ENCODE results near the gene TULP3. TPM values are rescaled to one million over a fixed set of nuclear protein-coding genes. Genes with fewer than 3 reads are reported as not detected.

Gene TULP3
- total and polyA plus RNA-seq, 2 of the 8 experiments (the other 6 are each of a cell fraction or from before 2014, with no cell fraction given), result 18.4 to 21.2 TPM

DNA sequence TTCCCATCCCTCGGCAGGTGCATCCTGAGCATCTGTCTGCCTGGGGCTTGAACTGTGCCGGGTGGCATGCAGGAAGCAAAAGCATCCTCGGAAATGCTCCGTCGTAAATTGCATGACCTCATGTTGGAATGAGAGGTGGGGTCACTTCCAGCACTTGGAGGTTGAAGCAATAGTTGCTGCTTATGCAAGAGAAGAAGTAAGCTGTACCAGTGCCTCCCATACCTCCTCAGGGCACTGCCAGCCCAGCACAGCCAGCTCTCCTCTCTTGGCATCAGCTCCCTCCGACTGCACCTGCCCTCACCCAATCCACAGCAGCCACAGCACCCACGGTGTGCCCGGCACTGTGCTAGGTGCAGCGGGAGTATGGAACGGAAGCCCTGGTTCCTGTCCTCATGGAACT lies 80.1 kb downstream of the TULP3 start:
- 95% methylated on average over 10 of the region's 10 CpGs; no CpG with 5 or more reads in 1 of the 2 experiments for WGBS, 2 experiments (ENCODE audit: extremely low coverage in 1 of 2, insufficient coverage in 1 of 2, insufficient read length in 1 of 2, insufficient replicate concordance in 2 of 2, low coverage in 1 of 2, low lambda C conversion rate in 2 of 2, missing lambda C conversion rate in 1 of 2)
- peak overlapping the region; percentile 7; the same call in 1 of the 2 replicates for H2BK5ac ChIP-seq (ENCODE audit: low read depth, low read length)
- peaks cover 2% of the 10 kb centered on the region; the same call in 1 of the 2 replicates for H3K23me2 ChIP-seq (ENCODE audit: low read depth, low read length)
- H3K4ac ChIP-seq (replicated peaks; ENCODE audit: insufficient read length, low read depth, low read length), result no peak overlapping the region
- peaks cover 14 to 27% of the 10 kb centered on the region in 2 experiments for H4K20me1 ChIP-seq (replicated peaks in 1 of 2; ENCODE audit: control insufficient read depth in 1 of 2, insufficient read depth in 2 of 2, low read length in 2 of 2)
- H2AFZ ChIP-seq (ENCODE audit: low read length), result no peak overlapping the region
- no peak overlapping the region for H3K4me2 ChIP-seq (ENCODE audit: insufficient read depth in 1 of 2, low read depth in 2 of 2, low read length in 2 of 2)
- H2AK5ac ChIP-seq (ENCODE audit: low read depth, low read length), result no peak overlapping the region
- no peak overlapping the region for H2BK15ac ChIP-seq (ENCODE audit: low read length)
- H4K8ac ChIP-seq (ENCODE audit: extremely low read depth, insufficient read depth, low read length), result no peak overlapping the region; the same call in 1 of the 2 replicates
- no peak overlapping the region for H3K27ac ChIP-seq (ENCODE audit: low read depth, low read length)
- POLR2A ChIA-PET (ENCODE audit: partially characterized antibody), result interaction anchor here (0.9 to 1.8 kb wide), 4 partner anchors 8 to 21 kb away, joined by 3 to 7 read pairs (median 4); no protein-coding TSS in a partner anchor
- H2BK120ac ChIP-seq (replicated peaks; ENCODE audit: low read depth, low read length), result no peak overlapping the region
- peak overlapping the region; percentile 23; the same call in 1 of the 2 replicates for H2BK12ac ChIP-seq (ENCODE audit: low read depth, low read length)
- no peak overlapping the region for H3K4me3 ChIP-seq (ENCODE audit: extremely low read depth in 1 of 4, insufficient read depth in 2 of 4, low read depth in 3 of 4, low read length in 4 of 4)
- H3K14ac ChIP-seq (ENCODE audit: insufficient read length), result no peak overlapping the region
- H3K56ac ChIP-seq (replicated peaks; ENCODE audit: insufficient read length, low read depth, low read length), result no peak overlapping the region
- H3K9me3 ChIP-seq (ENCODE audit: insufficient read depth in 2 of 2, low read depth in 1 of 2, low read length in 1 of 2), result no peaks in the 10 kb centered on the region
- peaks cover 17% of the 10 kb centered on the region for H3K79me1 ChIP-seq (ENCODE audit: low read depth, low read length)
- CTCF ChIA-PET (ENCODE audit: partially characterized antibody), result interaction anchor here (1.3 to 3.6 kb wide), 3 partner anchors 21 to 63 kb away, joined by 3 to 11 read pairs (median 4); no protein-coding TSS in a partner anchor
- H3K27me3 ChIP-seq (replicated peaks in 1 of 4; ENCODE audit: control insufficient read depth in 3 of 4, extremely low read depth in 1 of 4, insufficient read depth in 3 of 4, low read length in 3 of 4), result no peaks in the 10 kb centered on the region
- H3K23ac ChIP-seq (ENCODE audit: insufficient read length), result no peak overlapping the region
- no peak overlapping the region for H2BK20ac ChIP-seq (ENCODE audit: low read length)
- DNase-seq (ENCODE audit: low read depth in 1 of 2, low spot score in 2 of 2), result no peak
- peak overlapping the region in 1 of 4 experiments; percentile 32; a peak in 1 of 7 replicates for H3K9ac ChIP-seq (replicated peaks in 1 of 4; ENCODE audit: extremely low read depth in 1 of 4, low read depth in 3 of 4, low read length in 3 of 4)
- TF ChIP-seq SP1 (IDR thresholded peaks at IDR 0.05; ENCODE audit: low read depth, low read length) (no peak), ASH2L (IDR thresholded peaks at IDR 0.05; ENCODE audit: low read length) (no peak), POLR2AphosphoS5 (IDR thresholded peaks at IDR 0.05; ENCODE audit: low read depth, low read length) (0 out of 2 replicates have a peak, but pooled peaks have one; percentile 17)
- no peak overlapping the region for H3K18ac ChIP-seq (ENCODE audit: extremely low read depth, low read length)
- H4K91ac ChIP-seq (replicated peaks; ENCODE audit: insufficient read length, low read length), result no peak overlapping the region
- H3K36me3 ChIP-seq (ENCODE audit: control insufficient read depth in 2 of 4, insufficient read depth in 4 of 4, low read length in 3 of 4), result peaks cover 0 to 10% (median 0%) of the 10 kb centered on the region in 4 experiments; a peak in 3 of 8 replicates
- H3K79me2 ChIP-seq (ENCODE audit: control insufficient read depth in 1 of 2, insufficient read depth in 2 of 2, low read length in 2 of 2), result peaks cover 17 to 87% of the 10 kb centered on the region in 2 experiments
- H4K5ac ChIP-seq (ENCODE audit: insufficient read length, low read depth, low read length), result no peak overlapping the region
- no peak for FAIRE-seq
- peaks cover 0 to 11% (median 4%) of the 10 kb centered on the region in 4 experiments; a peak in 6 of 7 replicates for H3K4me1 ChIP-seq (replicated peaks in 1 of 4; ENCODE audit: control insufficient read depth in 3 of 4, insufficient read depth in 4 of 4, low read length in 3 of 4)
